Activated CD8-positive, alpha-beta memory T cell treated with anti-CD3 and anti-CD28 coated beads for 1 hour (primary cell): ENCODE data around the gene UGDH.
"Not testable (repeated sequence)": the region's sequence is repeated elsewhere in the genome, so short reads cannot be mapped to it uniquely, and the experiment has no call there.

Experiments
- DNase-seq, 2 donors: peaks; one replicate each; pipeline ENCODE4 v3.0.0-alpha.2; 2020; ENCODE audit warnings: low read depth in 1 of 2; ENCODE audit errors: extremely low read depth in 1 of 2

UGDH gene

DNA sequence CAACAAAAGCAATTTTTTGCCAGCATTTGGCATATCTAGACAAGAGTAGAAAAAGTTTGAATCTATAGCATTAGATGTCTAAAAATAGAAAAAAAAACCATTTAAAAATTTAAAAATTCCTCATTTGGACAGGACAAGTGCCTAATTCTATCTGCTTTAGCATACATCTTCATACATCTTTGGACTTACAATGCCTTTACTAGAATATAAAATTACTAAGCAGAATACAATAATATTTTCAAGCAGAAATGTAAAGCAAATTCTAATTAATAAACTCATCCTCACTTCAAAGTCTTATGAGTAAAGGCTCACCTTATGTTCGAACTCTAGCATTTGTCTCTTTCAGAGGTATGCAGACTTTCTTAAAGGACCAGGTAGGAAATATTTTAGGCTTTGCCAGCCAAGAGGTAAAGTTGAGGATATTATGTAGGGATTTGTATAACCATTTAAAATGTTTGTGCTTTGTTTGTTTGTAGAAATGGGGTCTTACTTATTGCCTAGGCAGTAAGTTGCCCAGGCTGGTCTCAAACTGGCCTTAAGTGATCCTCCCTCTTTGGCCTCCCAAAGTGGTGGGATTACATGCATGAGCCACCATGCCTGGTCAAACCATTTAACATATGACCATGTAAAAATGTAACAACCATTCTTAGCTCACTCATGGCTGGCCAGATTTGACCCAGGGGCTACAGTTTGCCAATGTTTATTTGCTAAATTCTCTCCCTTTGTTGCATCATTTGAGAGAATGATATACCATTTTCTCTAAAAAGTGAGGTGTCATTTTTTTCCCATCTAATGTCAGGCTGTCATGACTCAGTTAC is 29.1 kb downstream of the UGDH start:
- DNase-seq, result no peak

GRCh38 chr4:39495446-39496213 is 31.6 kb downstream of the UGDH start:
- no peak for DNase-seq

DNA sequence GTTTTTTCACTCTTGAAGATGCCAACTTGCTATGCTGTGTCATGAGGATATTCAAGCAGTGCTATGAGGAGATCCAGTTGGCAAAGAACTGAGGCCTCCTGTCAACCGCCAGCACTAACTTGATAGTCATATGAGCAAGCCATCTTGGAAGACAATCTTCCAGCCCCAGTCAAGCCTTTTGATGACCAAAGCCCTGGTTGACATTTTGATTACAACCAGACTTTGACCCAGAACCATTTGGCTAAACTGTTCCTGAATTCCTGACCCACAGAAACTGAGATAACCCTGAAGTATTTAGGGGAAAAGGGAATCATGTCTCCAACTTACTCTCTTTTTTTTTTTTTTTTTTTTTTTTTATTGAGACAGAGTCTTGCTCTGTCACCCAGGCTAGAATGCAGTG is 32.9 kb downstream of the UGDH start:
- no peak for DNase-seq

DNA sequence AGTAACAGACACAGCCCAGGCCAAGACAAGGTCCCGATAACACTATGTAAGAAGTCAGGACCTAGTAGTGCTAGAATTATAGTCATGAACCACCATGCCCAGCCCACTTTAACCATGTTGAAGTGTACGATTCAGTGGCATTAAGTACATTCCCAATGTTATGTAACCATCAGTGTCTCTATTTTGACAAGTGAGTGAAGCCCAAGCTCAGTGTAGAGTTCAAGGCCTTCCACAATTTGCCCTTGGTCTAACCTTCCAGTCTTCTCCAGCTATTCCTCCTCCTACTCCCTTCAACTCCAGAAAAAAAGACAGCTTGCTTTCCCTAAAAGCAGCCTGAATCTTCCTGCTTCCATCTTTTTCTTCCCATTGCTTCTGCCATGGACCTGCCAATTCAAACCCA is 36.9 kb downstream of the UGDH start:
- DNase-seq, result no peak

- DNase-seq, result no peak
Observed at GRCh38 chr4:39486221-39486804, 40.9 kb downstream of the UGDH start.

GRCh38 chr4:39484582-39485272 is 42.5 kb downstream of the UGDH start:
- DNase-seq, result no peak

DNA sequence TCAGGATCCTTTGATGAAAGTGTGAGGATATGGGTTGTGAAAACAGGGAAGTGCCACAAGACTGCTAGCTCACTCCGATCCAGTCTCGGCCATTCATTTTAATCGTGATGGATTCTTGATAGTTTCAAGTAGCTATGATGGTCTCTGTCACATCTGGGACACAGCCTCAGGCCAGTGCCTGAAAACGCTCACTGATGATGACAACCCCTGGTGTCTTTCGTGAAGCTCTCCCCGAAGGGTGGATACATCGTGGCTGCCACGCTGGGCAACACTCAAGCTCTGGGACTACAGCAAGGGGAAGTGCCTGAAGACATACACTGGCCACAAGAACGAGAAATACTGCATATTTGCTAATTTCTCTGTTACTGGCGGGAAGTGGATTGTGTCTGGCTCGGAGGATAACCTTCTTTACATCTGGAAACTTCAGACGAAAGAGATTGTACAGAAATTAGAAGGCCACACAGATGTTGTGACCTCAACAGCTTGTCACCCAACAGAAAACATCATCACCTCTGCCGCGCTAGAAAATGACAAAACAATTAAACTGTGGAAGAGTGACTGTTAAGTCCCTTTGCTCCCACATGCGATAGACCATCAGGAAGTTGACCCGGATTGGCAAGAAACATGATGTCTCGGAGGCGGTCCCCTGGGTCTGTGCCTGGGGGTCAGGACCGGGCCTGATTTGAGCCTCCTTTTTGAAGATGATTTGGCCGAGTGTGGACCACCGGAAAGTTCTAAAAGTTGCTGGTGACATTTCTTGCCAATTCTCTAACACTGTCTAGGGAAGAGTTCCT is 46.1 kb downstream of the UGDH start:
- no peak for DNase-seq

DNA sequence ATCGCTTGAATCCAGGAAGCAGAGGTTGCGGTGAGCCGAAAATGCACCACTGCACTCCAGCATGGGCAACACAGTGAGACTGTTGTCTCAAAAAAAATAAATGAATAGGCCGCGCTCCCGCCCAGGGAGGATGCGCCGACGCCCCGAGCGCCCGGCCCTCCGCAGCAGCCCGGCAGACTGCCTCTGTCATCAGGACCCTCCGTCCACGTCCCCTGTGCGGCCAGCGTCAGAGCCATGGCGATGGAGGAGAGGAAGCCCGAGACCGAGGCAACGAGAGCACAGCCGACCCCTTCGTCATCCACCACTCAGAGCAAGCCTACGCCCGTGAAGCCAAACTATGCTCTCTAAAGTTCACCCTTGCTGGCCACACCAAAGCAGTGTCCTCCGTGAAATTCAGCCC is 47.0 kb downstream of the UGDH start:
- no peak for DNase-seq

DNA sequence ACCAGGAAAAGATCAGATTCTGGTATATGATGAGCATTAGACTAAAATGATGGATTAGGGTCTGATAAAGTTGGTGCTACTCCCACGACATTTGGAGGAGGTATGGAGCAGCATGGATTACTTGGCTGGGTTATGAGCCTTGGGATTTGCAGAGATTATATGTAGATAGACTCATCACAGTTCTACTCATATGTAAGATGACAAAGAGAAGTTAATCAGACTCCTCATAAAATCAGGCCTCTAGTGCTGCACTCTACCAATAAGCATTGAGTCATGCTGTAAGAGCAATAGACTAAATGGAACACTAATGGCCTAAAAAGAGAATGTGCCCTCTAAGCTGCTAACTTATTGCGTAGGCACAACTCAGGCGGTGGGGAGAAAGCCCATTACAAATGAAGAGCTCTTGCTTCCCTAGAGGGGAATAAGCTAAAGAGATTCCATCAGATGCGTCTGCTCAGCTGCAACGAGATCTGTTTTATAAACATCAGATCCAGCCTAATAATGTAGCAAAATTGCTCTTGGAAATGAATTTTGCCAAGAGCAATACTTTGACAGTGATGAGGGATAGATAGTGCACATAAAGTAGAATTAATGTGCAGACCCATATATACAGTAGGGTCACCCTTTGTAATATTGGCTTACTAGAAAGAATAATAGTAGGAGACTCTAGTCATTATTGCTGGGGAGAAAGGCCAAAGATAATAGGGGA is 50.9 kb downstream of the UGDH start:
- no peak for DNase-seq

DNA sequence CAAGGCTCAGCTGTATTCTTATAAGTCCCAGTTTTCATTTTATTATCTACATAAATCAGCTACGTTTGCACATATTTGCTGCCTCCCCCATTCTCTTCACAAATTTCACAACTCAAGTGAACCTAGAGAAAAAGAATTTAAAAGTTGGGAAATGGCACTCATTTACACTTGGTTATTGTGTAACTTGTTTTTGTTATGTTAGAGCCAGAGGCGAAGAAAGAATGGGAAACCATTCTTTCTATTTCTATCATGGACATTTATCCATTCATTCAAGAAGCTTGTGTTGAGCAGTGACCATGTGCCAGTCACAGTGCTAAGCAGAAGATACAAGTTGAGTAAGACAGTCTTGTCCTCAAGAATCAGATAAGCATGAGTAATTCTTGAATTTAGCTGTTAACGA is 54.8 kb downstream of the UGDH start:
- no peak for DNase-seq

DNA sequence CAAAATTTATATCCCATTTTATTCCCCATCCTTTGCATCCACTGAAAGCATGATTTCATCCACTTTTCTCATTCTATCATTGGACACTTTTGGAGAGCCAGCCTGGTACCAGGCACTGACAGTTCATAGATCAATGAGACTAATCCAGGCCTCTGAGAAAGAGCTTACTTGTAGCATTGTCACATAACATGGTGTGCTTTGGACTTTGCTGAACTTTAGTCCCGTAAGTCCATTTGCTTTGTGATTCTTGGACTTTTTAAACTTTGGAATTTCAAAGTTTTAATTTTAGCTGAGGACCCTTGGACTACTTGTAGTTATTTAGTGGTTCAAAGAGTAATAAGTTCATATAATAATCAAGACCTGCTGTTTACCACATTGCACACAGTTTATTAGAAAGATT is 56.8 kb downstream of the UGDH start:
- DNase-seq, result no peak

DNA sequence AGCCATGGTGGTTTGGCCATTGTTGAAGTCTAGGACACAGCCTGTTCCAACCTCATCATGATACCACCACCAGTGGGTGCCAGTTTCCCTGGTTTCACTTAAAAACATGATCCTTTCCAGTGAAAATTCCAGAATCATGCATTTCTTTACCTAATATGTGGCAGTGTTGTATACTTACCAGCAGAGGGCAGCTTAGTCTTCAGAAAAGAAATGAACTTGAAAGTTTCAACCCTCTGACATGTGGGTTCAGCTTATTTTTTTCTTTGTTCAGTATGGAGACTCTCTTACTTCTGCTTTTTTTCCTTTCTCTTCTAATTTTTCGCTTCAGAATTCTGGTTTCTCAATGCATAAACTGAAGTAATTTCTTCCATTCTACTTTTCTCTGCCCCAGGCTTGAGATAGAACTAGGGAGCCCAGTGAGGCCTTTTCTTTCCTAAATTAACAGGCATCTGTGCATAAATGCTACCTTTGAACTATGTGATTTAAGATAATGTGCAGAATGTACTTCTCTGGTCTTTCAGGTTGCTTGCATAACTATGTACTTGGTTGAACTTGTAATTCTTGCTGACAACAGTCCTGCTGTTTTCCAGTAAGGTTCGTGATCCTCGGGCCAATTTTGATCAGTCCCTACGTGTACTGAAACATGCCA is 57.7 kb downstream of the UGDH start:
- DNase-seq, result no peak

GRCh38 chr4:39467464-39467863 is 59.8 kb downstream of the UGDH start:
- no peak for DNase-seq

DNA sequence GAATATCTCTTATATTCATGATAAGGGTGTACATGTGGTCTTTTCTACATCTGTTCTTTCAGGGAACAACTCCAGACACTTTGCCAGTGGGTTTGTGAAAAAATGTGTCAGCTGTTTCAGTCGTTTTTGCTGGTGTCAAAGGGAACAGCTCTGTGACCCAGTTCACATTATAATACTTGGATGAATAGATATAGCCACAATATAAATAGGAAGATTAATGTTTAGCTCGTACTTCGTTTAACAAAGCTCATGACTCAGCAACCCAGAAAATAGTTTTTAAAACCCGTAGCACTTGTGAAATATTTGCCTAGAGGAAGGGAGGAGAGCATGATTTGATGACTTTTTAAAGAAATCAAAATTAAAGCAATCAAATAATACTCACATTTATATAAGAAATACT is 60.5 kb downstream of the UGDH start:
- DNase-seq, result no peak

GRCh38 chr4:39464886-39465501 is 62.2 kb downstream of the UGDH start:
- DNase-seq, result no peak

DNA sequence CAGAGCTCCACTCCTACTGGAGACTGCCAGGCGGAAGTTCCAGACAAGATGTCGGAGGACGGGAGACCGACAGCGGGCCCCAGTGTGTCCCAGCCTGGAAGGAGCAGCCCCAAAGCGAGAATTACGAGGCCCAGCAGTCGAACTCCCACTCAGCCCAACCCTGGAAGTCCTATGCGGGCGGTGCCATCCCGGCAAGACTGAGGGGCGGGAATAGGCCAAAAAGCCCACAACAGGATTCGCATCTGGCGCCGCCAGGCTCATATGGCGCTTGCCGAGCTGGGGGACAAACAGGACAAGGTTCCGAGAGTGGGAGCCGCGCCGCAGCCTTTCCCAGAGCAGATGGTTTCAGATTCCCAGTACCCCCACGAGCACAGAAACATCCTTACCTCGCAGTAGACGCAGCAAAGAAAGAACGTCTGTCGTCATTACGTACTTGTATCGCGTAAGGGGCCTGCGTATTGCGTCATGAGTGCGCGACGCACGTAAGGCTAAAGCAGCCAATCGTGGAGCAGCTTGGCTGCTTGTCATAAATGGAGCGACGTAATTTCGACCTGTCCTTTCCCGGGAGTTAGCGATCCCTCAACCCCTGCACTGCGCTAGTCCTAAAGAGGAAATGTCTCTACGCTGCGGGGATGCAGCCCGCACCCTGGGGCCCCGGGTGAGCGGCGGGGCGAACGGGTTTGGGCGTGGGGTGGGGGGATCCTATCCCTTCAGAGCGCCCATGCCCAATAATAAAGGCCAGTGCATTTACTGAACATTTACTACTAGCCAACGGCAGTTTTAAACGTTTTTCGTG is 68.5 kb downstream of the UGDH start, which contains the start of the genes LIAS and RPL9:
TSS of gene LIAS (plus strand) at position 552 of the 796 bp plus-strand sequence. CDS start at position 614, 62 bp downstream.
TSS of gene RPL9 (minus strand) at position 418 of the 796 bp plus-strand sequence. CDS start 483 bp downstream, outside the sequence.
- DNase-seq, result peak; percentile 84 to 87

- DNase-seq, result not testable (repeated sequence)
Observed at GRCh38 chr4:39458161-39458504, 69.1 kb downstream of the UGDH start.
